COR-L47 (cell line): ENCODE measurements around the gene CLCN7.

Source experiments
- DNase-seq: peaks from one replicate; lab custom pipeline; 2025; lab: John Stamatoyannopoulos, UW

The CLCN7 gene

GRCh38 chr16:1401758-1402154, 73.1 kb downstream of the CLCN7 start:
- DNase-seq = no peak

DNA sequence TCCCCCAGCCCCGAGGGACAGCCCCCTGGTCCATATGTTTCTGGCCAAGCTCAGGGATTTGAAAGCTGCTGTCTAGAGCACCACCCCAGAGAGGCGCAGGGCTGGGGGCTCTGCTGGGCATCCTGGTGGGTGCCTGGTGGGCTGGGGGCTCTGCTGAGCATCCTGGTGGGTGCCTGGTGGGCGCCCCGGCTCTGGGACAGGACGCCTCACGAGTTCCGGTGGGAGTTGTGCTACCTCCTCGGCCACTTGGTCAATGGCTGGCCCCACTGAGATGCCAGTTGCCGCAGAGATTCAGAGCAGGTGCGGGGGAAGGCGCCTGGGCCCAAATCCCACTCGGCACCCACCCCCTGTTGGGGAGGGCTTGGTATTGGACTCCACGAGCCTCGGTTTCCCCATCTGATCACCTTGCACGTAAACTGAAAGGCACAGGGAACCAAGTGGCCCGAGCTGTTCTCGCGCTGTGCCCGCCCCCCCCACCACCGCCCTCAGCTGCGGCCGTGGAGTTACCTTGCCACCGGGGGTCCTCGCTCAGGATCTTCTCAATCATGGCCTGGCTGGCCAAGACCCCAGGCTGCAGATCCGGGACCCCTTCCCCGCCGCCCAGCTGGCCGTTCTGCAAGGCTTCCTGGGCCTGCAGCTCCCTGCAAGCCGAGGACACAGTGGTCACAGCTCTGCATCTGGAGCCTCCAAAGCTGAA, 73.6 kb downstream of the CLCN7 start:
- DNase-seq = no peak

GRCh38 chr16:1398826-1399581, 75.8 kb downstream of the CLCN7 start:
- DNase-seq = no peak

DNA sequence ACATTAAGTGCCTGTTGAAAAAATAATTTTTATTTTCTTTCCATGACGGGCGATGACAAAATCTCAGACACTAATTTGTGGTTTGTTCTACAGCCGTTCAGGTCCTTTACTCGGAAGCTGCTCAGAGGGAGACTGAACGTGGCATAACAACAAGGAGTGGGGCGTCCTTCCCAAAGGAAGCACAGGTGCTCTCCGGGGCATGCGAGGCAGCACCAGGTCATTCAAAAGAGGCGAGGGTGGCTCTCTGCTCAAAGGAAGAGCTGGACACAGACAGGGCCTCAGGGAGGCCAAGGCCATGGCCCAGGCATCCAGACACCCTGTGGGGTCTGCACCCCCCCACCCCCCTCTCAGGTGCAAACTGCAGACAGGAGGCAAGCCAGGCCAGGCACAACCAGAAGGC, 76.5 kb downstream of the CLCN7 start:
- DNase-seq = no peak

GRCh38 chr16:1397779-1398178, 77.0 kb downstream of the CLCN7 start:
- no peak for DNase-seq

DNA sequence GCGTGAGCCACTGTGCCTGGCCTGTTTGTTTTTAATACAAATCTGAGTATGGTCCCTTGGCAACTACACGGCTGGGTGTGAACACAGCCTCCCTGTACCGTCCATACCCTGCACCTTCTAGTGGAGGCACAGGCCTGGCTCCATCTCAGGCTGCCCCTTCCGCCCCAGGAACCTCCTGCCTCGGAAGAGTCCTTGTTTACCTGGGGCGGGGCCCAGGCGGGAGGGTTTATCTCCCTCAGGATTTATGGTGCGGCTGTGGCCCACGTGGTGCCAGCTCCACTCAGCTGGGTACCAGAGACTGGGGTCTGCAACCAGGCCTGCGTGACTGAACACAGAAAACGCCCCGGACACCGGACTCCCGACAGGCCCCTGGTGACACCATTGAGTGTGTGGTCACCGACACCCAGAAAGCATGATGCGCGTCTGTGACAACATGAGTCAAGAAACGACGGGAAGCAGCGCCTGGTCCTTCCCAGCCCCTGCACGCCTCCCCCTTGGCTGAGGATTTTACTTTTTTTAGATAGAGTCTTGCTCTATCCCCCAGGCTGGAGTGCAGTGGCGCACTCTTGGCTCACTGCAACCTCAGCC, 79.3 kb downstream of the CLCN7 start:
- no peak for DNase-seq
